ENCODE data around the gene VWA2.

VWA2 gene

GRCh38 chr10:114256008-114256765, 17.1 kb downstream of the VWA2 start:
- no peak overlapping the region for H3K4me3 ChIP-seq (ENCODE audit: low read length)
- TF ChIP-seq, protein P1, sequence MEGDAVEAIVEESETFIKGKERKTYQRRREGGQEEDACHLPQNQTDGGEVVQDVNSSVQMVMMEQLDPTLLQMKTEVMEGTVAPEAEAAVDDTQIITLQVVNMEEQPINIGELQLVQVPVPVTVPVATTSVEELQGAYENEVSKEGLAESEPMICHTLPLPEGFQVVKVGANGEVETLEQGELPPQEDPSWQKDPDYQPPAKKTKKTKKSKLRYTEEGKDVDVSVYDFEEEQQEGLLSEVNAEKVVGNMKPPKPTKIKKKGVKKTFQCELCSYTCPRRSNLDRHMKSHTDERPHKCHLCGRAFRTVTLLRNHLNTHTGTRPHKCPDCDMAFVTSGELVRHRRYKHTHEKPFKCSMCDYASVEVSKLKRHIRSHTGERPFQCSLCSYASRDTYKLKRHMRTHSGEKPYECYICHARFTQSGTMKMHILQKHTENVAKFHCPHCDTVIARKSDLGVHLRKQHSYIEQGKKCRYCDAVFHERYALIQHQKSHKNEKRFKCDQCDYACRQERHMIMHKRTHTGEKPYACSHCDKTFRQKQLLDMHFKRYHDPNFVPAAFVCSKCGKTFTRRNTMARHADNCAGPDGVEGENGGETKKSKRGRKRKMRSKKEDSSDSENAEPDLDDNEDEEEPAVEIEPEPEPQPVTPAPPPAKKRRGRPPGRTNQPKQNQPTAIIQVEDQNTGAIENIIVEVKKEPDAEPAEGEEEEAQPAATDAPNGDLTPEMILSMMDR (conservative IDR thresholded peaks at IDR 0.05; ENCODE audit: low read depth, low read length), result no peak
- DNase-seq (ENCODE audit: low read depth), result no peak

DNA sequence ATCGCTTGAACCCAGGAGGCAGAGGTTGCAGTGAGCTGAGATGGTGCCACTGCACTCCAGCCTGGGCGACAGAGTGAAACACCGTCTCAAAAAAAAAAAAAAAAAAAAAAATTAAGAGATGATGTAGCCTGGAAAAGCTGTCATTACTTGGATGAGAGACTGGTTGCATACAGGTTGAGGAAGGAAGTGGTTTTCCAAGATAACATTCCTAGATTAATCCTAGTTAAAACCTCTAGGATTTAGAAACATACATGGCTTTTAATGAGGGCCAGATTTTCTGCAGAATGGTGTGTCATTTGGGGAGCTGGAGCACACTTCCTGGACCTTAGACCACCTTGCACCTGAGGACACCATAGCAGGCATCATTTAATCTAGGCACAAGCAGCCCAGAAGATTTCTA, 17.8 kb downstream of the VWA2 start:
- DNase-seq (ENCODE audit: low read depth), result no peak
- TF ChIP-seq, protein P1 (conservative IDR thresholded peaks at IDR 0.05; ENCODE audit: low read depth, low read length), result no peak
- H3K4me3 ChIP-seq (ENCODE audit: low read length), result no peak overlapping the region

GRCh38 chr10:114257498-114257897, 18.4 kb downstream of the VWA2 start:
- no peak overlapping the region for H3K4me3 ChIP-seq (ENCODE audit: low read length)
- TF ChIP-seq, protein P1 (conservative IDR thresholded peaks at IDR 0.05; ENCODE audit: low read depth, low read length), result no peak
- no peak for DNase-seq (ENCODE audit: low read depth)

- TF ChIP-seq, protein P1 (conservative IDR thresholded peaks at IDR 0.05; ENCODE audit: low read depth, low read length), result no peak
- DNase-seq (ENCODE audit: low read depth), result no peak
- H3K4me3 ChIP-seq (ENCODE audit: low read length), result no peak overlapping the region
These were observed 19.3 kb downstream of the VWA2 start for GRCh38 chr10:114258274-114258840.

- TF ChIP-seq, protein P1 (conservative IDR thresholded peaks at IDR 0.05; ENCODE audit: low read depth, low read length), result no peak
- no peak for DNase-seq (ENCODE audit: low read depth)
- no peak overlapping the region for H3K4me3 ChIP-seq (ENCODE audit: low read length)
These were observed 20.8 kb downstream of the VWA2 start for GRCh38 chr10:114259824-114260223.

DNA sequence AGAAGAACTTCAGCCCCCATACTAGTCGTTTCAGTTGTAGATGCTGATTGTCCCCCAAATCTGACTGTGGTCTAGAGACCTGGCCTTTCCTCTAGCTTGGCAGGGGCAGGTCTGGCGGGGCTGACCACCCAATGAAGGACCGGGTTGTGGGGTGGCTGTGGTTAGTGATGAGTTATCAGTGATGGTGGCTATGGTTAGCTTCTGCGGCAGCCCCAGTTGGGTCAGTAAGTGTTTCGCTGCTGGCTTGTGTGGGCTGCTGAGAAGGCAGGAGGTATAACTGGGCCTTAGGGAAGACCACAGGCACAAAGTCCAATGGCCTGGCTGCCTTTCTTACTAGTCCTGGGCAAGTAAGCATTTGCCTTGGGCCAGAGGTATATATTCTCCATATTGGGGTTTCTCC, 21.3 kb downstream of the VWA2 start:
- H3K4me3 ChIP-seq (ENCODE audit: low read length), result no peak overlapping the region
- no peak for DNase-seq (ENCODE audit: low read depth)
- TF ChIP-seq, protein P1 (conservative IDR thresholded peaks at IDR 0.05; ENCODE audit: low read depth, low read length), result no peak

GRCh38 chr10:114261076-114261475, 22.0 kb downstream of the VWA2 start:
- no peak for DNase-seq (ENCODE audit: low read depth)
- TF ChIP-seq, protein P1 (conservative IDR thresholded peaks at IDR 0.05; ENCODE audit: low read depth, low read length), result no peak
- no peak overlapping the region for H3K4me3 ChIP-seq (ENCODE audit: low read length)

Measured in retinal pigment epithelial cell (primary cell).